TTC549 (cell line): ENCODE data around the gene ABHD11.
"Not testable (repeated sequence)": the region's sequence is repeated elsewhere in the genome, so short reads cannot be mapped to it uniquely, and the experiment has no call there.

Experiments
- FAIRE-seq: peaks from 2 replicates; lab custom pipeline; 2012; peaks lifted over from hg19 to GRCh38; lab: Jason Lieb, UNC

Gene ABHD11

DNA sequence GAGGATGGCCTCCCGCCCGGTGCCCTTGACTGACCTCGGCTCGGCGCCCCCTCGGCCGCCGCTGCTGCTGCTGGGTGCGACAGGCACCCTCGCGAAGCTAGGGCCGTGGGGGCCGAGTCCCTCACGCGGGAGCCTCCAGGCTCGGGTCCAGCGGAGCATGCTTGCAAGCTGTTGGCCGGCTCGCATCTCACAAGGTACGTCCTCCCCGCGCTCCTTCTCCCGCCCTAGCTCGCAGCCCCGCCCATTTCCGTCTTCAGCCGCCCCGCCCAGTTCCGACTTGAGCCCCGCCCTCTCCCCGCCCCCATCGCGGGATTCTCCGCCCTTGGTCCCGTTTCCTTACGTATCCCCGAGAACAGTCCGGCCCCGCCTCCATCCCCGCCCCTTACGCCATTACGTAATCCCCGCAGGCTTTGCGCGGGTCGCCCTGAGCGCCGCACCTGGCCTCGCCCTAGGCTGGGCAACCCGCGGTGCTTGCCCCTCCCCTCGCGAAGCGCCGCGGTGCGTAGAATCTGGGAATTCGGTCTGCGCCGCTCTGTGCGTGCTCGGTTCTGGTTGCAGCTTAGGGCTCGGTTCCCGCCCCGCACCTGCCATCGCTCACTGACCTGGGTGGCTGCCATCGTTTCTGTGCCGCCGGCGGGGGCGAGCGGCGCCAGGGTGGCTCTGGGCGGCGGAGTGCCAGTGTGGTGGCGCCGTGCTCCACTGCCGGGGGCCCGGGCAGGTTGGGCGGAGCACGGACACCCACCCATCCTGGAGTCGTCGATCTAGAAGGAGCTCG is at the start of gene ABHD11:
ABHD11 (minus strand) TSS at position 191 of the 775 bp plus-strand sequence; CDS start at position 159, 32 bp downstream.
- FAIRE-seq, result no peak

GRCh38 chr7:73787786-73788048 is 49.1 kb upstream of the ABHD11 start:
- not testable (repeated sequence) for FAIRE-seq

- no peak for FAIRE-seq
Measured at GRCh38 chr7:73786588-73786987, 48.0 kb upstream of the ABHD11 start.

GRCh38 chr7:73779517-73779916 is 40.9 kb upstream of the ABHD11 start:
- no peak for FAIRE-seq

DNA sequence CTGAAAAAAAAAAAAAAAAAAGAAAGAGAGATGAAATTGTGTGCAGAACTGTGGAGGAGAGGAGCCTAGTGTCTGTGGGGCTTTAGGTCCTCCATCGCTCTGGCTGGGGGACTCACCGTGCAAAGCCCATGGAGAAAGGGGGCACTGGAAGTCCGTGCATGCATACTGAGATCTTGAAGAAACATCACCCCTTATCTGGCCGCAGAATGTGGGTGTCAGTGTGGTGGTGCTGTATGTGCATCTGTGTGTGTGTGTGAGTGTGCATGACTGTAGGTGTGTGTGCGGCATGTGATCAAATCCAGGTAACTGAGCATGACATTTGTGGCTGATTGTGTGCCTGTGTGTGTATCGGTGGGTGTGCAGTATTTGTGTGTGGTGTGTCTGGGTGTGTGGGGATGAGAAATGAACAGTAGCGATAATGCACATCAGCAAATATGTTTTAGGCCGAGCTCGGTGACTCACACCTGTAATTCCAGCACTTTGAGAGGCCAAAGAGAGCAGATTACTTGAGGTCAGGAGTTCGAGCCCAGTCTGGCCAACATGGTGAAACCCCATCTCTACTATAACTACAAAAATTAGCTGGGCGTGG is 40.3 kb upstream of the ABHD11 start:
- FAIRE-seq, result no peak

GRCh38 chr7:73774923-73775322 is 36.3 kb upstream of the ABHD11 start:
- FAIRE-seq, result no peak

- no peak for FAIRE-seq
Measured at GRCh38 chr7:73773700-73774517, 35.3 kb upstream of the ABHD11 start.

- FAIRE-seq, result no peak
Measured at GRCh38 chr7:73770860-73771670, 32.5 kb upstream of the ABHD11 start.

GRCh38 chr7:73770002-73770859 is 31.6 kb upstream of the ABHD11 start, which contains the start of gene CLDN3:
CLDN3 (minus strand) TSS chr7:73770270; CDS start chr7:73770049, 221 bp downstream.
- FAIRE-seq, result no peak

GRCh38 chr7:73769481-73770001 is 30.9 kb upstream of the ABHD11 start:
- FAIRE-seq, result no peak

DNA sequence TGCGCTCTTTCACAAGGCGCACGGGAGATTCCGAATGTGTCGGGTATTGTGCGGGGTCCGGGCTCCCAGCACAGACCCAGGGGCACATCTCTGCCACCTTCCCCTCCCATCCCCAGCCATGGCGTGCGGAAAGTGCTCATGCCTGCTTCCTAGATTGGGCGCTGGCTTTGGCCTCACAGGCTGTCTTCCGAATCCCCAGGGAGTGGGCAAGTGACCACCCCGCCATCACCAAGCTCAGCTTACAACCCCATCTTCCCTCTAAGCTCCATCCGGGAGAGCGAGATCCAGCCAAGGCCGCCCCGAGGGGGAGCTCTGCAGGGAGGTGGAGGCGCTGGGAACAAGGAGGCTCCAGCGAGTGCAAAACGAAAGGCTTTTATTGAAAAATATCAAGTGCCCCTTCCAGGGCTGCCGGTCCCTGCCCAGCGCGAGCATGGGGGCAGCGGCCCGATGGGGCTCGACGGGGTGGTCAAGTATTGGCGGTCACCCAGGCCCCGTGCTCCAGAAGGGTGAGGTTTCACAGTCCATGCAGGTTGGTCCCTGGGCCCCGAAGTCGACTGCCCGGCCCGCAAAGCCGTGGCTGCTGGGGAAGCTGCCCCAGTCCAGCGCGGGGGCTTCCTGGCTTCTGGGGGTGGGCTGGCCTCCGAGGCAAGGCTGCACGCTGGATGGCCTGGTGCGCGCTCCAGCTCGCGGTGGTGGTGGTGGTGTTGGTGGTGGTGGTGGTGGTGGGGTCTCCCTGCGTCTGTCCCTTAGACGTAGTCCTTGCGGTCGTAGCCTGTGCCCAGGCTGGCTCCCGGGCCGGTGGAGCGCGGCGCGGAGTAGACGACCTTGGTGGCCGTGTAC is 30.3 kb upstream of the ABHD11 start:
- FAIRE-seq, result no peak

DNA sequence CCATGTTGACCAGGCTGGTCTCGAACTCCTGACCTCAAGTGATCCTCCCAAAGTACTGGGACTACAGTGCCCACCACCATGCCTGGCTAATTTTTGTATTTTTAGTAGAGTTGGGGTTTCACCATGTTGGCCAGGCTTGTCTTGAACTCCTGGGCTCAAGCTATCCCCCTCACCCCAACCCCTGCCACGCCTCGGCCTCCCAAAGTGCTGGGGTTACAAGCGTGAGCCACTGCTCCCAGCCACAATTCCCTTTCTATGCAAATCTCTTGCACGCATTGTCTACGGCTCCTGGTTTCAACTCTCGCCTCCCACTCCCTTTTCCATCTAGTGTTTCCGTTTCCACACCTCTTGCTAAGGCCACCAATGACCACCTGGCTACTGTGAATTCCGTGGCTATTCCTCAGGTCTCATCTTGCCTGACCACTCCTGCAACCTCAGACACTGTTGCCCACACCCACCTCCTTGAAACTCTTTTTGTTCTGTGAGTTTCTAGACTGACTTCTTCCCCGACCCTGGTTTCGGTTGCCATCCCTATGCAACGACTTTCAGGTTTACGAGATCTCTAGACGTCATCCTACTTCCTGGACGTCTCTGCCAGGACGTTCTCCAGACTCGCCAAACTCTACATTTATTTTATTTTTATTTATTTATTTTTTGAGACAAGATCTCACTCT is 28.1 kb upstream of the ABHD11 start:
- FAIRE-seq, result no peak

GRCh38 chr7:73762659-73762999 is 24.0 kb upstream of the ABHD11 start:
- FAIRE-seq, result no peak

GRCh38 chr7:73761854-73762658 is 23.5 kb upstream of the ABHD11 start:
- no peak for FAIRE-seq

- FAIRE-seq, result no peak
Measured at GRCh38 chr7:73758581-73759138, 20.1 kb upstream of the ABHD11 start.

GRCh38 chr7:73749931-73750776 is 11.6 kb upstream of the ABHD11 start:
- FAIRE-seq, result no peak

- FAIRE-seq, result no peak
Measured at GRCh38 chr7:73746378-73746777, 7.8 kb upstream of the ABHD11 start.
